ENCODE data around the gene FOXJ3. TPM values are rescaled to one million over a fixed set of nuclear protein-coding genes. Genes with fewer than 3 reads are reported as not detected.
A peak's percentile ranks its signal among the peaks of the same experiment; 100 is the strongest.

The FOXJ3 gene
- total RNA-seq, 2 donors from 2014 or later: 30.6 to 62.0 TPM

- no peak for DNase-seq (ENCODE audit: low spot score)
- Histone ChIP-seq H3K36me3 (no peaks in the 10 kb centered on the region), H3K27ac (no peak overlapping the region), H3K4me1 (ENCODE audit: control insufficient read depth in 1 of 2, low read depth in 2 of 2) (no peaks in the 10 kb centered on the region), H3K9me3 (no peaks in the 10 kb centered on the region), H3K27me3 (replicated peaks; ENCODE audit: insufficient read depth) (no peaks in the 10 kb centered on the region), H3K4me3 (no peak overlapping the region)
- no peak for TF ChIP-seq CTCF (IDR thresholded peaks at IDR 0.05)
- no peak for ATAC-seq (ENCODE audit: insufficient number of reproducible peaks, low FRiP score, low read depth)
These were observed 8.0 kb upstream of the FOXJ3 start for GRCh38 chr1:42343049-42343448.

- TF ChIP-seq CTCF (IDR thresholded peaks at IDR 0.05): no peak
- Histone ChIP-seq H3K36me3 (no peaks in the 10 kb centered on the region), H3K4me1 (ENCODE audit: control insufficient read depth in 1 of 2, low read depth in 2 of 2) (peaks cover 0 to 2% of the 10 kb centered on the region in 2 donors), H3K27me3 (replicated peaks; ENCODE audit: insufficient read depth) (no peaks in the 10 kb centered on the region), H3K4me3 (no peak overlapping the region), H3K27ac (no peak overlapping the region), H3K9me3 (no peaks in the 10 kb centered on the region)
- ATAC-seq (ENCODE audit: insufficient number of reproducible peaks, low FRiP score, low read depth) (no peak), DNase-seq (ENCODE audit: low spot score) (no peak)
These were observed 5.9 kb upstream of the FOXJ3 start for GRCh38 chr1:42340901-42341300.

- Histone ChIP-seq H3K9me3 (no peaks in the 10 kb centered on the region), H3K27me3 (replicated peaks; ENCODE audit: insufficient read depth) (no peaks in the 10 kb centered on the region), H3K4me1 (ENCODE audit: control insufficient read depth in 1 of 2, low read depth in 2 of 2) (peaks cover 0 to 6% of the 10 kb centered on the region in 2 donors), H3K4me3 (no peak overlapping the region), H3K27ac (no peak overlapping the region), H3K36me3 (no peaks in the 10 kb centered on the region)
- ATAC-seq (ENCODE audit: insufficient number of reproducible peaks, low FRiP score, low read depth) (no peak), DNase-seq (ENCODE audit: low spot score) (no peak)
- TF ChIP-seq CTCF (IDR thresholded peaks at IDR 0.05): no peak
These were observed 5.1 kb upstream of the FOXJ3 start for GRCh38 chr1:42340093-42340492.

- no peak overlapping the region for H3K27ac ChIP-seq
- DNase-seq (ENCODE audit: low spot score) (no peak), ATAC-seq (ENCODE audit: insufficient number of reproducible peaks, low FRiP score, low read depth) (no peak)
- H3K27me3 ChIP-seq (replicated peaks; ENCODE audit: insufficient read depth): no peaks in the 10 kb centered on the region
- TF ChIP-seq CTCF (IDR thresholded peaks at IDR 0.05): no peak
- H3K4me3 ChIP-seq: no peak overlapping the region
- H3K9me3 ChIP-seq: no peaks in the 10 kb centered on the region
- H3K36me3 ChIP-seq: no peaks in the 10 kb centered on the region
- H3K4me1 ChIP-seq (ENCODE audit: control insufficient read depth in 1 of 2, low read depth in 2 of 2): peaks cover 6 to 25% of the 10 kb centered on the region in 2 donors
These were observed 1.9 kb upstream of the FOXJ3 start for GRCh38 chr1:42336978-42337377.

GRCh38 chr1:42335809-42336518 lies 929 bp upstream of the FOXJ3 start:
- no peaks in the 10 kb centered on the region for H3K36me3 ChIP-seq
- ATAC-seq (ENCODE audit: insufficient number of reproducible peaks, low FRiP score, low read depth) (no peak), DNase-seq (ENCODE audit: low spot score) (no peak)
- H3K27me3 ChIP-seq (replicated peaks; ENCODE audit: insufficient read depth): no peaks in the 10 kb centered on the region
- TF ChIP-seq CTCF (IDR thresholded peaks at IDR 0.05): no peak
- H3K27ac ChIP-seq: peak overlapping the region; percentile 85
- peaks cover 6 to 26% of the 10 kb centered on the region in 2 donors for H3K4me1 ChIP-seq (ENCODE audit: control insufficient read depth in 1 of 2, low read depth in 2 of 2)
- no peaks in the 10 kb centered on the region for H3K9me3 ChIP-seq
- H3K4me3 ChIP-seq: peak overlapping the region; percentile 97

All from thoracic aorta (tissue), 2 donors.